NOMO-1 treated with DMSO at 0.1 percent for 48 hours (cell line): ENCODE results near the gene MPV17.
"Not testable (repeated sequence)": the region's sequence is repeated elsewhere in the genome, so short reads cannot be mapped to it uniquely, and the experiment has no call there.

ENCODE experiments used
- DNase-seq: peaks from one replicate; lab custom pipeline; 2025; ENCODE audit not compliant: unreplicated experiment; lab: John Stamatoyannopoulos, UW

MPV17 gene

GRCh38 chr2:27323596-27324285, 844 bp upstream of the MPV17 start:
- no peak for DNase-seq

DNA sequence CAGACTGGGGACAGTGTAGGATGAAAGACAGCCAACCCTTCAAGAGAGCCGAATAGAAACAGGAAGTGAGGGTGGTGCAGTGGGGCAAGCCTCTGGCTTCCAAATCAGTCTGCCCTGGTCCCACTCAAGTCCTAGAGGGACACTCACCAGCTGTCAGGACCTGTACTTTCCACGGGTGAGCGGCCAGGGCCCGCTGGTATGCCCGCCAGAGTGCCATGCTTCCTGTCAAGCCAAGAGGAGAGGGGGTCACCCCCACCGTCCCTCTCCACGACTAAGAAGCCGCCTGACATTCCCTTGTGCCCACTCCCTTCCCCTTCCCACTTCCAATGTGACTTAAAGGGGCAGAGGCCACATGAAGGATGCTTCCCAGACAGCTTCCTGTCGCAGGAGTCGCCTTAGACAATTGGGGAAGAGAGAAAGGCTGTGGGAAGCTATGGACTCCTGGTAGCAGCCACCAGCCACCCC, 564 bp downstream of the MPV17 start:
- DNase-seq: peak; percentile 50

DNA sequence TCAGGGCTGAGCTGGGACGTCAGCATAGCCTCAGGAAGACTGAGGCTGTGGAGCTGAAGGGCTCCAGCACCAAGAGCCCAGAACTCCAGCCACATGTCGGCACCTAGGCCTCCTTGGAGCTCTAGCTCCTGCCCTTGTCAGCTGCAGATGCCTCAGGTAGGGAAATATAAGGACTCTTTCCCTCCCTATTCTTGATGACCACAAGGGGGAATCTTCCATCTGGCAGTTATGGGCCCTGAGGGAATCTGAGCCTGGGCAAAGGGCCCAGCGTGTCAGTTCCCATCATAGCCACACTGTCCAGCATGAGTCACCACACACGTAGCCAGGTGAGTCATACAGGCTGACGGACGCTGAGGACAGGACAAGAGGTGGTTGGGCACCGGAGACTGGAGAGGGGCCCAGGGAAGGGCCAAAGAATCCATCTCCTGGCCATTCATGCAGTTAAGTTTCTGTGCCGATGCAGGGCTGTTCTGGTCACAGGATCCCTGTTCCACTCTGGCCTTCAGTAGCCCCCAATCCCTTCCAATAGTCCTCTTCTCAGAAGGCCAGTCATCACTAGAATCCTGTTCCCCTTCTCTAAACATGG, 1.8 kb downstream of the MPV17 start:
- DNase-seq: no peak

DNA sequence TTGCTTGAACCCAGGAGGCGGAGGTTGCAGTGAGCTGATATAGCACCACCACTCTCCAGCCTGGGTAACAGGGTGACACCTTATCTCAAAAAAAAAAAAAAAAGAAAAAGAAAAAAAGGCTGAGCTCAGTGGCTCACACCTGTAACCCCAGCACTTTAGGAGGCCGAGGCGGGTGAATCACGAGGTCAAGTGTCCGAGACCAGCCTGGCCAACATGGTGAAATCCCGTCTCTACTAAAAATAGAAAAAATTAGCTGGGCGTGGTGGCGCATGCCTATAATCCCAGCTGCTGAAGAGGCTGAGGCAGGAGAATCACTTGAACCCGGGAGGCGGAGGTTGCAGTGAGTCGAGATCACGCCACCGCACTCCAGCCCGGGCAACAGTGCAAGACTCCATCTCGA, 3.1 kb downstream of the MPV17 start:
- DNase-seq: not testable (repeated sequence)

DNA sequence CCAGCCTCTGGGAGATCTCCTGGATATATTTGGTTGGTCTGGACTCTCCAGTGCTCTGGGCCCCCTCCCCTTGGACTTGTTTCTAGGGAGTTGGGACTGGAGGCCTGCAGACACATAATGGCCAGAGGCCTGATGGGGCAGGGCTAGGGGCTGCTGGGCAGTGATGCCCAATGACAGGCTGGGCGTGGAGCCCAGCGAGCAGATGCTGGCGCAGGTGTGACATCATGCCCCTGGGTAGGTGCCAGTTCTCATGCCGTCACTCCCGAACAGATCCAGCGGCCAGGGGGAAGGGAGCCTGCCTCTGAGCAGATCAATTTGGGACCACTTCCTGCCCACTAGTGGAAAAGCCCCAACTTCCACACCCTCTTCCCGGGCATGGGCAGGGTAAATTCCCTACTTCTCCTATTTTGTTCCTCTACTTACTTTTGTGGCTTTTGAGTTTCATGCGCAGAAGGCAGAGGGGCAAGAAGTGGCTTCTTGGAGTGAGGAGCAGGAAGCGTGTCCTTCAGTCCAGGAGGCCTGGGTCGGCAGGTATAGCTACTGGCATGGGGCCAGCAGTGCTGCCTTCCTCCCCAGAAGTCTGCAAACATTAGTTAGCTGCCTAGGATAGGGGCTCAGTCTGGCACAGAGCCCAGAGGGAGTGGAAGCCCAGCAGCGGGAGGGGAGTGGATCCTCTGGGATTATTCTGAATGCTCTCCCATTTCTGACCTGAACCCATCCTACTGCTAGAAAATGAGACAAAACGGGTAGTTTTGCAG, 6.1 kb downstream of the MPV17 start:
- DNase-seq: no peak

DNA sequence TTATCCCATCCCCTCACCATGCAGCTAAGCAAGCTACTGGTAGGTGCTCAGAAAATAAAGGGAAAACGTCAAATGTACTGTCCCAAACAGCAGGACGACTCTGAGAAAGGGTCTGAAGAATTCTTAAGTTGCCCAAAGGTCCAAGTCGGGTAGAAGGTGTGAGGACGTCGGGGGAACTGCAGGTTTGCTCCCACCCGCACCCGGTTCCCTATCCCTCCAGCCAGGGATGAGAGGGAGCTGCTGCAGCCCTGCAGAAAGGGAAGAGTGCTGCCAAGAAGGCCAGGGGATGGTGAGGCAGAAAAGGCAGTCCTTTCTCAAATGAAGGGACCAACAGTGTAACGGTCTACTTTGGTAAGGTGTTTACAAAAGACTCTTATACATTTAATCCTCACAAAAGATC, 7.8 kb downstream of the MPV17 start:
- DNase-seq: no peak

DNA sequence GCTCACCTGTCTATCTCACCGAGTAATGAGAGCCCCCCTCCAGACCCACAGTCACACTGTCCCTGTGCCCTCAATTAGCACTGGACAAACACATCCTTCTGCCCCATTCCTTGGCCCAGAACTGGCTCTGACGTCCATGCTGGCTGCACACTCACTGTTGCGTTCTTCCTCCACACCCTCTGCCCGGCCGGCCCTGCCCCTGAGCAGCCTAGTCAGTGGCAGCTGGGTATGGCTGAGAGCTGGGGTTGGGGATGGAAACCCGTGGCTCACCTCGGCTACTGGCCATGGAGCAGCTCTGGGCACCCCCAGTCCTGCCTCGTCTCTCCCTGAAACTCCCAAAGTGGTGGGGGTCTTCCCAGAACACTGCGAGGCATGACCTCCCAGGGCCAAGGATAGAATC, 8.2 kb downstream of the MPV17 start:
- no peak for DNase-seq

DNA sequence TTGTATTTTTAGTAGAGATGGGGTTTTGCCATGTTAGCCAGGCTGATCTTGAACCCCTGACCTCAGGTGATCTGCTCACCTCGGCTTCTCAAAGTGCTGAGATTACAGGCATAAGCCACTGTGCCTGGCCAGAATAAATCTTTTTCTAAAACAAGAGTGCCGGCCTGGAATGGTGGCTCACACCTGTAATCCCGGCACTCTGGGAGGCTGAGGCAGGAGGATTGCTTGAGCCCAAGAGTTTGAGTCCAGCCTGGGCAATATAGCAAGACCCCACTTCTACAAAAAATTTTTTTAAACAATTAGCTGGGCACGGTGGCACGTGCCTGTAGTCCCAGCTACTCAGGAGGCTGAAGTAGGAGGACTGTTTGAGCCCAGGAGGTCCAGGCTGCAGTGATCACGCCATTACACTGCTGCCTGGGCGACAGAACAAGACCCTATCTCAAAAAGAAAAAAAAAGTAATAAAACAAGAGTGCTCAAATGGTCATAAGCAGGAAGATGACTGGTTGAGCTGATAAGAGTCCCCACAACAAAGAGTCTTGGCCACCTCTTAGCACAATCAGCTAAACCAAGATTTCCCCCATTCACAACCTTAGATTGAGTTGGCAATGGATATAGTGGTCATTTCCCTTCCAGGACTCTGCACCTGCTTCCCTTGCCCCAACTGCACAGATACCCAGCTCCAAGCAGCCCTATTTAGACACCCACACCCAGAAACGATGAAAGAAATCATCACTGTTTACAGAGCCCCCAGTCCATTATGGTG, 8.8 kb downstream of the MPV17 start:
- no peak for DNase-seq

GRCh38 chr2:27312152-27312551, 10.7 kb downstream of the MPV17 start:
- DNase-seq: no peak

DNA sequence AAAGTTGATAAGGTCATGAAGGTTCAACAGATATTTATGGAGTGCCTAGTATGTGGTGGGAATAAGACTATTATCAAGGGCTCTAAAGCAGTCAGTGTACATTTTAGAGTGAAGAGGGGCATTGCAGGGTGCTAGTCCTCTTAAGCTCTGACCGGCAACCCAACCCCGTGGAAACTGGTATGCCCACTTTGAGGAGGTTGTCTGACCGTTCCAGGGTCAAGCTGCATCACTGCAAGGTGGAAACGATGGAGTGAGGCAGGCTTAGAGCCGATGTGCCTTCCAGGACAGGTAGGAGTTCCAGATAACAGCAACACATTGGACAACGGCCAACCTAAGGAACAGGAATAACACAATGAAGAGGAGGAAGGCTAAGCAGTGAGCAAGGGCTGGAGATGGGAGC, 13.2 kb downstream of the MPV17 start:
- no peak for DNase-seq

DNA sequence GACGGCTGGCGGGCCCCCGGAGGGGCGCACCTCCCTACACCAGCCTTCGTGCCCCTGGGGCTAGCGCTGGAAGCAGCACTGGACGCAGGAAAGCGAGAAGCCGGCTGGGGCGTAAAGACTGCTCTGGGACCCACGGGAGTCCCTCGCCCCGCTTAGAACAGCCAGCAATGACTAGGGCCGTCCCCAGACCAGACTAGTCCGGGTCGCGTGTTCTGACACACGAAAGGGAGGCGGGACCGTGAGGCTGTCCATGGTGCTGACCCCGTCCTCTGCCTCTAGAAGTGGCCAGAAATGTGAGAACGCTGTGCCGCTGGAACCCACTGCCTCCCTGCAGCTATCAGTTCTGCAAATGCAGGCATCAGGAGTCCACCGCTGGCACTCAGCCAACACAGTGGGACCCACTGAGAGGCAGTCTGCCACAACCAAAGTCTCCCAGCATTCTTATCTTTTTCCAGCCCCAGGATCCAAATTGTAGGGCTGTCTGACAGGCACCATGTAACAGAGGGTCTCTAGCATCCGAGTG, 14.5 kb downstream of the MPV17 start, which contains the start of gene UCN:
Gene UCN, minus strand, starts transcription at position 87 of the 523 bp plus-strand sequence. CDS start 550 bp downstream, outside the sequence.
- DNase-seq: no peak

- no peak for DNase-seq
Observed at GRCh38 chr2:27307545-27308358, 15.1 kb downstream of the MPV17 start.

DNA sequence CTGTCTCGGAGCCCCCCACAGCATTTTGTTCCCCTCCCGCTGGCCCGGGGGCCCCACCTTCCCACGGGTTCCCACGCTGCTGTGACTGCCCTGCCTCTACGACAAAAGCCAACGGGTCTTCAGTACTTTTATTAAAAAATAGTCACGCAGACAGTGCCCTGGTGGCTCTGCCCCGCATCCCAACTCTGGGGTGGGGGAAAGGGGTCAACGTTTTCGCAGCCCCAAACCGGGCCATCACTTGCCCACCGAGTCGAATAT, 15.7 kb downstream of the MPV17 start:
- no peak for DNase-seq

GRCh38 chr2:27306573-27307286, 16.2 kb downstream of the MPV17 start:
- DNase-seq: no peak

- no peak for DNase-seq
Observed at GRCh38 chr2:27306136-27306535, 16.8 kb downstream of the MPV17 start.

GRCh38 chr2:27305516-27305915, 17.4 kb downstream of the MPV17 start:
- DNase-seq: no peak

- DNase-seq: no peak
Observed at GRCh38 chr2:27304488-27305240, 18.2 kb downstream of the MPV17 start.

GRCh38 chr2:27303093-27304025, 19.5 kb downstream of the MPV17 start:
- peak; percentile 75 for DNase-seq
